Forelimb muscle (tissue), 1 donor: ENCODE results near the gene IMPA2. TPM values are rescaled to one million over a fixed set of nuclear protein-coding genes. Genes with fewer than 3 reads are reported as not detected.
A peak's percentile ranks its signal among the peaks of the same experiment; 100 is the strongest.
"Not testable (repeated sequence)": the region's sequence is repeated elsewhere in the genome, so short reads cannot be mapped to it uniquely, and the experiment has no call there.

Source experiments
- DNase-seq: peaks from one replicate; pipeline ENCODE4 v3.0.0-alpha.2; 2013; ENCODE audit warnings: low read depth
- polyA plus RNA-seq: library from polyadenylated mRNA; unstranded; fragments of 120-200 nt; gene quantifications from one replicate; pipeline ENCODE4 v1.2.1, GENCODE V29; 2013; ENCODE audit not compliant: insufficient read length

Gene IMPA2
- polyA plus RNA-seq, 1 donor, result 20.9 TPM

DNA sequence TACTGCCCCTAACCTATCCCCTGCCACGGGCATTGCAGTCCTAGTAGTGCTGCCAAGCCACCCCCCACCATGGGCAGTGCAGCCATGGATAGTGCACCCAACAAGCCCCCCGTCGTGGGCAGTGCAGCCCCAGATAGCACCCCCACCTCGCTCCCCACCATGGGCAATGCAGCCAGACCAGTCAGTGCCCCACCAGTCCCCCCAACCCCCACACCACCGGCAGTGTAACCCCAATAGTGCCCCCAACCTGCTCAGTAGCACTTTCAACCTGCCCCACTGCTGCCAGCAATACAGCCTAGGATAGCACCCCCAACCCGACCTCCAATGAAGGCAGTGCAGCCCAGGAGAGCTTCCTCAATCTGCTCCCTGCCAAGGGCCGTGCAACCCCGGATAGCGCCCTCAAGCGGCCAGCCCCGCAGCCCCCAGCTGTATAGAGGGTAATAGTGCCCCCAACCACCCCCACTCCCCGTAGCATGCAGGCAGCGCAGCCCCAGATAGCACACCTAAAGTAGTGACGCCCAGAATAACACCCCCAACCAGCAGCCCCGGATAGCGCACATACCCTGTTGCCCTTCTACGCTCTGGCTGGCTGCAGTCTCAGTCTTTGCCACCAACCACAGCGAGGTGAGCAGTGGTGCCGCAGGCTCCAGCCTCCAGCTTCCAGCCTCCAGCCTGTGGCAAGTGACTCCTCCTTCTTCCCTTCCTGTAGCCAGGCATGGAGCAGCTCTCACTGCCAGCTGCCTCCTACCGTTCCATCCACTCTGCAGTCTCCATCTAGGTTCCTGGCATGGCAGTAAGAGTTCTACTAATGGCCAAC lies 66.9 kb downstream of the IMPA2 start:
- no peak for DNase-seq

DNA sequence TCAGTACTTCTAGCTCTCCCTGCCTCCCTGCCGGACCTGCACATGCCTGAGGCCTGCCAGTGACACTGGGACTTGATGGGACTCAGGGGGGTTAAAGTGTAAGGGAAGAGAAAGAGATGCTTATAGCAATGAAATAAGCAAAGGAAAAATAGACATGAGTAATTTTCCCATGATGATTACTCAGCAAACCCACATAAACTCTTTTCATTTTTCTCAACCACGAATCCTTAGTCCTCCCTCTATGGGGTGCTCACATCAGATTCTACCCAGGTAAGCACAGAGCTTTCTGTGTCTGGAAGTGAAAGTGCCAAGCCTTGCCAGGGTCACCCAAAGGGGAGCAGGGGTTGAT lies 67.5 kb downstream of the IMPA2 start:
- no peak for DNase-seq

DNA sequence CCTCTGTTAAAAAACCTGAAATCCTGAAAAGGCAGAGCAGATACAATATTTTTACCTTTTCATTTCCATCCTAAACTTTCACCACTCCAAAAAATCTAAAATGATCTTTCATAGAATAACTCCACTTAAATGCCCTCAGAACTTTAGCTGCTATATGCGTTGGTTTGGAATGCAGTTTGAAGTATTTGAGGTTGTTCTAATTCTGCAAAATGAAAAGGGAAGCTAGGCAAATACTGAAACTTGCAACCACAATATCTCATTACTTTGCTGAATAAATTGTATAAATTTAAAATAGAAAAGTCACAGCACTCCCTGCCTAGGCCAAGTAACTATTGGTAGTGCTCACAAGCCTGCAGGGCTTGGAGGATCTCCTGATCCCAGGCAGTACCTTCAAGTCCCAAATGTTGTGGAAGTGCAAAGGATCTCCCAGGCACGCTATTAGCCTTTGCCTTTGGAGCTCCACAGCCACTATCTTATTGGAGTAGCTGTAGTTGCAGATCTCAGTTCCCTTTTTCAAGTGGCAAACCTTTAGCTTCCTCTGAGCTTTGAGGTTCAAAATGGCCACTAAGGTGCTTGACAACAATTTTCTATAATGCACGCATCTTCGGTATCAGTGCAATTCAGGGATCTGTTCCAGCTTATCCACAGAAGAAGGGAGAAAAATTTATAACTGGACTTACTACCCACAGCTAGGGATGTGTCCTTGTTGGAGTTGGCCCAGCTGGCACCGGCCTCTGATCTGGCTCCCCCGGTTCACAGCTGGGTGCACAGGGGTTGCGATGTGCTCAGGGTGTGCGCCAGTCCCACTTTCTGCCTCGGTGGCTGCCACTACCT lies 68.9 kb downstream of the IMPA2 start:
- DNase-seq, result no peak

DNA sequence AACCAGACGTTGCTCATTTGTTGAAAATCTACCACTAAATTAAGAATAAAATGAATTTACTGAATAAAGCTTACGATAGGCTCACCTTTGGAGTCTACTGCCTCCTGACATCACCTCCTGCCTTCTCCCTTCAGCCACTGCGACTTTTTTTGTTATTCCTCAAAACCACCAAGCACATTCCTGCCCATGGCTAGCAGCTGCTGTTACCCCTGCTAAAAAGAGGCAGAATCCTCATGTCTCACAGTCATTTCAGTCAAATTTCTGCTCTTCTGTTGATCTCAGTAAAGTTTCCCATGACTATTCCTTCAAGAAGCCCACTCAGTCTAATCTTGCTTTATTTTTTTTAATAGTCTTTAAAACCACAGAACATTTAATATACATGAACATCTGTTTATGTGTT lies 71.6 kb downstream of the IMPA2 start:
- DNase-seq, result no peak

DNA sequence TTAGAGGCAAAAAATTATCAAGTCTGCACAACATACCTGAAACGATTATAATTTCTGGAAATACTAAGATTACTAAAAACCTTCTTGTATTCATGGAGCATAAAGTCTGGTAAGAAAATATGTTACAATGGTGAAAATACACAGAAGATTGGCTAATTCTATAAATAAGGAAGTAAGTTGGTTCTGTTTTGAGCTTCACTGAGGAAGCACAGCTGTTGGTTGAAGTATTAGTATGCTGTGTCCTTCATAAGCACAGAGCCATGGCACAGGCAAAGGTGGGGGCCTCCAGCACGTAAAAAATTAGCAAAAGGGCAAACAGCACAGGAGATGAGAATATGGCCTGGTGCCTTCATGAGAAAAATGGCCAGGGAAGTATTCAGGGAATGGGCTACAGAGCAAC lies 72.0 kb downstream of the IMPA2 start:
- DNase-seq, result no peak

DNA sequence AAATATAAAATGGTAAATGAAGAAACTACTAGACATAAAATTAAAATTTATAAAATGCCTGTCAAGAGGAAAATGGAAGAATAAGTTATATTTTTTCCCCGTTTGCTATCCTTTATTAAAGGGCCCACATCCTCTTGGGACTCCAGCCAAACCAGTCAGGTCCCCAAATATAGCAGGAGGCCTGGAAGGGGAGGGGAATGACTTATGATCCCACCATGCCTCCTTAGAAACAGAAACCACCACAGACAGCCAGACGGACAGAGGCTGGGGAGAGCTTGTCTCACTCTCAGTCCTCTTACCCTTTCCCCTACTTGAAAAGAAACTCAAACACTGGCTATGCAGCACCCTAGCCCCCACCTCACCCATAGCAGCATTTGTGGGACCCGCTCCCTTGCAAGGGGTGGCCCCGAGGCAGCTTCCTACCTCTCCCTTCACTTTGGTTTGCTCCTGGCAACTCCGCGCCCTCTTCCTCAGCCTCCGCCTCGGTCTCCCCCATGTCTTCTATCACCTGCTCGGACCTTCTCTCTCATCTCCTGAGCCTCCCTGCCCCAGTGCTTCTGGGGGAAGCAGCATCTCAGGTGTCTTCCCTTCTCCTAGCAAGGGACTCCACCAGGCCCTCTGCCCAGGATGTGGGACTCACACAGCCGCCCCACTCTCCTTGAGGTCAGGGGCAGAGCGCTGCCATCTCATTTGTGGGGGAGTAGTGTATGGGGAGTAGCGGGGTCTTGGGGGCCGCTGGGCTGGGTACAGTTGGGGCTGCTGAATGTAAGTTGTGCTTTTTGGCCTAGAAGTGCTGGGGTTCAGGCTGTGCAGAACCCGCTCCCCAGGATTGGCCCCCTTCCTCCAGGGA lies 75.0 kb downstream of the IMPA2 start:
- DNase-seq, result no peak

DNA sequence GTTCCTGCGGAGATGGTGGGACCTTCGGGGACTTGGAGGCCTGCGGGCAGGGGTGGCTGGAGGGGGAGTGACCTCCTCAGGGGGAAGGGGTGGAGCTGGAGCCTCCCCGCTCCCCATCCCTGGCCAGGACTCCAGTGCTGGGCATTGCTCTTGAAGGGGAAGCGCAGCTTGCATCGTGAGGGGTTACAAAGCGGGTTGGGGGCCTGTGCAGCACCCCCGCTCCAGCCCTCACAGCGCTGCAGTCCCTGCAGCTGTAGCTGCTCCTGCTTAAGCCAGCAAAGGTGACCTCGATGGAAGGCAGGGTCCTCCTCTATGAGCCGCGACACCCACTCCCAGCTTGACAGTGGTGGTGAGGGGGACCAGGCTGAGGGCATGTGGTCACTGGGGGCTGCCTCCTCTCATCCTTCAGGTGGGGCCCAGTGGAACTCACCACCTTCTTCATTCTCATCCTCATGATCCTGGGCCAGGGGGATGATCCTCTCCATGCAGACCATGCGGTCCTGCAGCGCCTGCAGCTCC lies 75.6 kb downstream of the IMPA2 start:
- DNase-seq, result no peak

DNA sequence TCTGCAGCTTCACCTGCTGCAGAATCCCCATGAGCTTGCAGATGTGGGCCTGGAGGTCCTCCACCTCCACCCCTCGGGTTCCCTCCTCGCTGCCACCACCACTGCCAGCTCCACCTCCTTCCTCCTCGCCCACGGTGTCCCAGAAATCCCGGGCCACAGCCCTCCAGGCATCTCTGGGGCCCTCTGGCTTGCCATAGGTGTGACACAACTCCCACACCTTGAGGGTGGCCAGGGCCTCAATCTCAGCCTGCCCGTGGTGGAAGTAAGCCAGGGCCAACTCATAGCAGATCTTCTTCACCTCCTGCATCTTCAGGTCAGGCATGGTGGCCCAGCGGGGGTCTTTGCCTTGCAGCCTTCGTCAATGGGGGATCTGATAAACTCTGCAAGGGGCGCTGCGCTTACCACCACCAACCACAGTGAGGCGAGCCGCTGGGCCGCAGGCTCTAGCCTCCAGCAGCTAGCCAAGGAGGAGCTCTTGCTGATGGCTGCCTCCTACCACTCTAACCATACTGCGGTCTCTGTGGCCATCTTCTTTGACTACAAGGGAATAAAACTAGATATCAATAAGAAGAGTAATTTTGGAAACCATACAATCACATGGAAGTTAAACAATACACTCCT lies 76.2 kb downstream of the IMPA2 start:
- DNase-seq, result no peak

DNA sequence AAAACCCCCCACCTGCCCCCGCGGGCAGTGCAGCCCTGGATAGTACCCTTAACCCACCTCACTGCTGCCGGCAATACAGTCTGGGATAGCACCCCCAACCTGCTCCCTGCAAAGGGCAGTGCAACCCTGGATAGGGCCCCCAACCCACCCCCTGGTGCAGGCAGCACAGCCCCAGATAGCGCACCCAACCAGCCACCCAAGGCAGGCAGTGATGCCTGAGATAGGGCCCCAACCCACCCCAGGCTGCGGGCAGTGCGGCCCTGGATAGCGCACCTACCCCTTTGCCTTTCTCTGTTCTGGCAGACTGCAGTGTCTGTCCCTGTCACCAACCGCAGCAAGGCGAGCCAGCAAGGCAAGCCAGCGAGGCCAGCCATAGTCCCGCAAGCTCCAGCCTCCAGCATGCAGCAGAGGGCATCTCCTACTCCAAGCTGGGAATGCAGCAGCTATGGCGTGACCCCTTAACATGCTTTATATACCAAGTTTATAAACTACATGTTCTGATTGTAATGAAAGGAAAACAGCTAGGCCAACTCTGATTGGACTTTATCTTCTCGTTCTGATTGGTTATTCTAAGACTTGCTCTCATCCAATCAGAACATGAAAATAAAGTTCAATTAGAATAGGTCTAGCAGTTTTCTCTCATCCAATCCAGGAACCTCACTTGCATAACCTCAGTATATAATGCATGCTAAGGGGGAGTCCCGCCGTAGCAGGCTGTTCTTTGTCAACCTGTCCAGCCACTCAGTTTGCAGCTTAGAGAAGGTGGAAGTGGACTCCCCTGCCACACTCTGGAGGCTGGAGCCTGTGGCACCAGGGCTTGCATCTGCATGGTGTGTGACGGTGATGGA lies 78.3 kb downstream of the IMPA2 start:
- DNase-seq, result no peak

DNA sequence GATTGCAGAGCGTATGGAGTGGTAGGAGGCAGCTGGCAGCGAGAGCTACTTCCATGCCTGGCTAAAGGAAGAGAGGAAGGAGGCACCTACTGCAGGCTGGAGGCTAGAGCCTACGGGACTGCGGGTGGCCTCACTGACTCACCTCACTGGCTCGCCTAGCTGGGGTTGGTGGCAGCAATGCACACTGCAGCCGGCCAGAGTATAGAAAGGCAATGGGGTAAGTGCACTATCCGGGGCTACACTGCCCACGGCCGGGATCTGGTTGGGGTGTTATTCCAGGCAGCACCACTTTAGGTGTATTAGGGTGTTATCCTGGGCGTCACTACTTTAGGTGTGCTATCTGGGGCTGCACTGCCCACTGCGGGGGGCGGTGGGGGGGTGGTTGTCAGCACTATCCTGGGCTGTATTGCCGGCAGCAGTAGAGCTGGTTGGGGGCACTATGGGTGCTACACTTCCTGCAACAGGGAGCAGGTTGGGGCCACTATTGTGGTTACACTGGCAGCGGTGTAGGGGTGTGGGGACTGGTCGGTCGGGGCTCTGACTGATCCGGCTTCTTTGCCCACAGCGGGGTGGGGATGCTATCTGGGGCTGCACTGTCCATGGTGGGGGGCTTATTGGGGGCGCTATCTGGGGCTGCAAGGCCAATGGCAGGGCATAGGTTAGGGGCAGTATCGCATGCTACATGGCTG lies 79.0 kb downstream of the IMPA2 start:
- no peak for DNase-seq

DNA sequence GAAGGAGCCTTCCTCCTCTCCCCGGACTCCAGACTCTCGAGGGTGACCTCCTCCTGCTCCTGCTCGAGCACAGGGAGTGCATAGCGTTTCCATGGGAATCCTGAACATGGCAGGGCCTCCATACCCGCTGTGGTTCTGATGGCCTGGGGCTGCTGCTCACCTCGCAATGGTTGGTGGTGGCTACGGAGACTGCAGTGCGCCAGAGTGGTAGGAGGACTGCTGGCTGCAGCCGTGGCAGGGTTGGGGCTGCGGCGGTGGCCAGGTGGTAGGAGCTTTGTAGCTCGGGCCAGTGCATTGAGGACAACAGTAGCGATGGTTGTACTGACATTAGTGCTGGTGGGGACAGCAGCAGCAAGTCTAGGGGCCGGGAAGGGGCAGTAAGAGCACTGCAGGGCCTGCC lies 80.4 kb downstream of the IMPA2 start:
- DNase-seq, result no peak

DNA sequence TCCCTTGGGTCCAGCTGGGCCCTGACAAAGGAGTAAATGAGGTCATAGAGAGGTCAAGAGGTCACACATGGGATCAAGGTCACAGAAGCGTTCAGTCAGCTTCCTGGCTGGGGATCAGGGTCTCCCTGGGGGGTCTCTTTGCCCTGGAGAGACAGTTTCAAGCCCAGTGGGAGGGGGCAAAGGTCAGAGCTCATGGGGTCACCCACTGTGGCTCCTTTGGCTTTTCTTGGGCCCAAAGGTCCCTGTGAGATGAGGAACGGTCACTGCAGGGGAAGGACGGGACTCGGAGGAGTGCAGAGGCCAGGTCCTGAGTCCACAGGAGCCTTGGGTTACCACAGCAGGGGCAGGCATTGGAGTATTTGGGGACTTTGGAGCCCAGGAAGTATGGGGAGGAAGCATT lies 81.7 kb downstream of the IMPA2 start:
- DNase-seq, result no peak

DNA sequence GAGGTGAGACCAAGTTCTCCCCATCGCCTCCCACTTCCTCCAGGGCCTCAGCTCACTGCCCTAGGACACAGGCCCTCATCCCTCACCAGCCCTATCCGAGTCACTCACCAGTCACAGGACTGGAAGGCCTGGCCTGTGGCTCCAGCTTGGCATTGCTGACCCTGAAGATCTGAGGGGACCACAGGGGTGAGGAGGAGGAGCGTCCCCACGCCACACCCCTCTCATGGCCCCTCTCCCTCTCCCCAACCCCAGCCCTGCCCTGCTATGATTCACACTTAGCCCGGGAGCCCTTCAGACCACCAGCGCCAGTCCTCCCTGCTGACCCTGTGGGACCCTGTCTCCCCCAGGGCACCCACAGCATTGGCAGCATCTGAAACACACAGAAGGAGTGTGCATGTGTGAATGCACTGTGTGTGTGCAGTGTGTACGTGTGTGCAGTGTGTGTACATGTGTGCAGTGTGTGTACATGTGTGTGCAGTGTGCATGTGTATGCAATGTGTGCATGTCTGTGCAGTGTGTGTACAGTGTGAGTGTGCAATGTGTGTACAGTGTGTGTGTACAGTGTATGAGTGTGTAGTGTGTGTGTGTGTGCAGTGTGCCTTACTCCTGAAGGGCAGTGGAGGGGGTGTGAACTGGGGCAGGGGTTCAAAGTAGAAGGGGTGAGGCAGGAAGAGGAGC lies 82.9 kb downstream of the IMPA2 start:
- DNase-seq, result no peak

DNA sequence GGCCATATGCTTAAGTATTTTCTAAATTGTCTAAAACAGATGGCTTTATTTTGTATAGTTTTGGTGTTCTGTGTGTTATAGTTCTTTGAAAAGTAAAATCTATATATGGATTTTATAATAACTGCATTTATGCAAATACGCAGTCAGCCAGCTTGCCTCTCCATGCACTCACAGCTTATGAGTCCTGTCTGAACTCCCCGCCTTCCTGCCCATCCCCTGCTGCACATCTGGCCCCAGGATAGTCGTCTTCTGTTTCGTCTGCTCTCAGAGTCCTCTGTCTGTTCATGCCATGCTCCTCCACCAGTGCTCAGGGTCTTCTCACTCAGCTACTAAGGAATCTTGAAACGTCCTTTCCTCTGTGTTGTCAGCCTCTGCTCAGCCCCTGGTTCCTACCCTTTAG lies 84.1 kb downstream of the IMPA2 start:
- DNase-seq, result no peak

DNA sequence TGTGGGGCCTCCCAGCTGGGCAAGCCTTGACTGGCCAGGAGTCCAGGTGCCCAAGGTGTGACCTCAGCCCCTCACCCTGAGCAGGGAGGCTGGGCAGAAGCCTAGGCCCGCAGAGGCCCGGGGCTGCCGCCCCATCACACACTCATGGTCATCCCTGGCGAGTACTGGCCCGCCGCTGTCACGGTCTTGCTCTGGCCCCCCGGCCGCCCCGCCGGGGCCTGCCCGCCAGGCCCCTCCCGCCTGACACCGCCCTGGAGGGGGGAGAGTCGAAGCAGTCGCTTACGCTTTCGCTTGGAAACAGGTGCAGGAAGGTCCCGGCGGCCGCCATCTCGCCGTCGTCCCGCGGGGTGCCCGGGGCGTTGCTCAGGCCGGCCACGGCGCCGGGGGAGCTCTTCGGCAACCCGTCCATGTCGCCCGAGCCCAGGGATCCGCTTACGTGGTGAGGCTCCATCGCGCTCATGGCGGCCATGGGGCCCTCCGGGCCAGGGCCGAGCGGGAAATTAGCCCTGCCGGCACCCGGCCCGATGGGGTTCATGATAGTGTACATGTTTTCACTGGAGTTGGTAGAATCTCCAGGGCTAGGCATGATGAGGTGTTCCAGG lies 85.7 kb downstream of the IMPA2 start:
- DNase-seq, result no peak

DNA sequence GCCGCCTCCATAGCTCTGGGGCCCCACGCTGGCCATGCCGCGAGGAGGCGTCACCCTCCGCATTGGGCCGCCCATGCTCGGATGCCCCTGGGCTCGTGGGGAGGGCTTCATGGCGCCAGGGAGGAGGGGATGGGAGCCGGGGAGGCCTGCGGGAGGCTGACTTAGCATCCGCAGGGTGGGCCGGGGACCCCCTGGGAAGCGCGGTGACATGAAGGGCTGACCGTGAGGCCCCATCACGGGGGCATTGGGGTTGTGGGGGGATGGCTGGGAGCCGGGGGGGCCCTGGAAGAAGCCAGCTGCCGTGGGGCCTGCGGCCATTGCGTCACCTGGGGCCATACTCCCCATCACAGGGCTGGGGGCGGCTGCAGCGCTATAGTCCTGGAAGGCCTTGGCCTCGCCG lies 86.4 kb downstream of the IMPA2 start:
- no peak for DNase-seq

DNA sequence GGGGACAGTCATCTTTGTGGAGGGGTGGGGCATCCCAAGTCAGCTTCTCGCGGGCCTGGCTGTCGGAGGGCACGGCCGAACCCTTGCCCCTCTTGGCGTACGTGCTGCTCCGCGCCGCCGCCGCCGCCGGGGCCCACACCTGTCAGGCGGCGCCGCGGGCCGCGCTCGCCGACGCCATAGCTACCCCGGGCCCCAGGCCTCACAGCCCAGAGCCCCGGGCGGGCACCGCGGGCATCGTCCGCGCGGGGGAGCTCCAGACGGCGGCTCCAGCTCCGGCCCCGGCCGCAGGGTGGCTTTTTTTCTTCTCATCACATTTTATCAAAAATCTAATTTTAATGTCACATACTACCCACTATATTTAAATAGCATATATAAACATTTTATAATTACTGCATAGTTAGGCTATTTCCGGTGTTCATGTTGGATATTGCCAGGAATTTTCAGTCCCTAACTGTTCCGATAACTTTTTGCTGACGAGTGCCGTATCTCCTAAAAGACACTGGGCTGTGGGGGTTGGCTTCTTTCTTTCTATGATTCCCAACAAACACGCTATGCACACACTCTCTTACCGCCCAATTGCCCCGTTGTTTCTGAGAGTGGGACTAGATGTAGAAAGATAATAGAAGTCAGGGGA lies 87.1 kb downstream of the IMPA2 start:
- DNase-seq, result not testable (repeated sequence)

DNA sequence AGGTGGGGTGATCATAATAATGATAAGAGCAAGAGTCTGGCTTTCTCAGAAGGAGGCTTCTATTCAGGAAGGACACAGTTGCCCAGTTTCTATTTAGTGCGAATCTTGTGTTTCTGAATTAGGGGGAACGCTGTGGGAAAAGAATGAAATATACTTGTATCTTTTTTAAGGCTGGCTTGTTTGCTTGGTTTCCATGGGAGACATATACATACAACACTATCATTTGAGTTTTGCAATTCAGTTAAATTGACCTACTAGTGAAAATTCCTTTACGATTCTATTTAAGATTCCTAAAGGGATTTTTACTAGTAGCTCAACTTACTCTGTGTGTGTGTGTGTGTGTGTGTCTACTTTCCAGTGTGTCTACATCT lies 87.6 kb downstream of the IMPA2 start:
- peak; percentile 36 for DNase-seq

DNA sequence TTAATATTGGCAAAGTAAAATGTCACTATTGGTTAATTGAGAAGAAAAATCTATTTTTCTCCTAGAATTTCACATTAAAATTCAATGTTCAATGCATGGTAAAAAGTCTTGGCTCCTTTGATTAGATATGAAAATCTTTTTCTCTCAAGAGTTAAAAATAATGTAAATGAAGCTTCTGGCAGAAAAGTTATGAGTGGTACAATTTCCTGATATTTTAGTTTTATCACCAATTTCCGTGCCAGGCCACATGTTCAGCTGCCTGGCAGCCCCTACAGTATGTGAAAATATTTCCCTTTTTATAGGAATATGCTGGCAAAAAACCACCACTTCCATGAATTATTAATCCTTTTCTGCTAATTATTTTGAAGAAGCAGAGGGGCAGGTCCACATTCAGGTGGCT lies 89.8 kb downstream of the IMPA2 start:
- not testable (repeated sequence) for DNase-seq
